ENCODE data around the gene SEC22A. TPM values are rescaled to one million over a fixed set of nuclear protein-coding genes. Genes with fewer than 3 reads are reported as not detected.

The SEC22A gene
- total and polyA plus RNA-seq, 4 donors: 6.9 to 47.7 (median 11.9) TPM

DNA sequence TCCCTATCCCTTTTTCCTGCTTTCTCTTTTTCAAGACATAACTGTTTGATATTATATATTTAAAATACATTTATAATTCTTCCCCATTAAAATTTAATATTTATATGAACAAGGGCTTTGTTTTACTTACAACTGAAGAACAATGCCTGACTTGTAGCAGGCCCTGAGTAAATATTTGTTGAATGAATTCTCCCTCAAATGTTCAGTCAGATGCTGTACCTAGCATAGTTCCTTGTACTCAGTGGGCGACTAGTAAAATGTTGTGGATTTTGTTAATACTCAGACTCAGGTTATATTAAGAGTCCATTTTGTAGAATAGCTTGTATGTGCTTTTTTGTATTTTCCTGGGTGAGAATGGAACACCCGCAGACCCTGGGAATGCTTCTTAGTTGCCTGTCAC lies 69.1 kb downstream of the SEC22A start:
- Histone ChIP-seq H3K4me3 (no peak overlapping the region), H3K27ac (ENCODE audit: low read depth in 1 of 2, low read length in 1 of 2) (no peak overlapping the region), H3K27me3 (ENCODE audit: control insufficient read depth in 3 of 3, insufficient read depth in 3 of 3, low read length in 2 of 3) (no peaks in the 10 kb centered on the region), H3K9ac (ENCODE audit: insufficient read depth in 1 of 2, low read length in 2 of 2) (no peak overlapping the region), H3K9me3 (ENCODE audit: control insufficient read depth in 4 of 4, insufficient read depth in 3 of 4, low read length in 3 of 4) (no peaks in the 10 kb centered on the region), H3K4me1 (ENCODE audit: control insufficient read depth in 5 of 5, insufficient read depth in 5 of 5, low read length in 5 of 5) (peaks cover 0 to 4% (median 0%) of the 10 kb centered on the region in 5 donors), H3K36me3 (ENCODE audit: control insufficient read depth in 4 of 4, insufficient read depth in 4 of 4, low read length in 4 of 4) (peaks cover 0 to 8% (median 3%) of the 10 kb centered on the region in 4 donors)
- WGBS, 2 donors: 92 to 96% methylated on average over 2 of the region's 2 CpGs
- TF ChIP-seq, protein P1, sequence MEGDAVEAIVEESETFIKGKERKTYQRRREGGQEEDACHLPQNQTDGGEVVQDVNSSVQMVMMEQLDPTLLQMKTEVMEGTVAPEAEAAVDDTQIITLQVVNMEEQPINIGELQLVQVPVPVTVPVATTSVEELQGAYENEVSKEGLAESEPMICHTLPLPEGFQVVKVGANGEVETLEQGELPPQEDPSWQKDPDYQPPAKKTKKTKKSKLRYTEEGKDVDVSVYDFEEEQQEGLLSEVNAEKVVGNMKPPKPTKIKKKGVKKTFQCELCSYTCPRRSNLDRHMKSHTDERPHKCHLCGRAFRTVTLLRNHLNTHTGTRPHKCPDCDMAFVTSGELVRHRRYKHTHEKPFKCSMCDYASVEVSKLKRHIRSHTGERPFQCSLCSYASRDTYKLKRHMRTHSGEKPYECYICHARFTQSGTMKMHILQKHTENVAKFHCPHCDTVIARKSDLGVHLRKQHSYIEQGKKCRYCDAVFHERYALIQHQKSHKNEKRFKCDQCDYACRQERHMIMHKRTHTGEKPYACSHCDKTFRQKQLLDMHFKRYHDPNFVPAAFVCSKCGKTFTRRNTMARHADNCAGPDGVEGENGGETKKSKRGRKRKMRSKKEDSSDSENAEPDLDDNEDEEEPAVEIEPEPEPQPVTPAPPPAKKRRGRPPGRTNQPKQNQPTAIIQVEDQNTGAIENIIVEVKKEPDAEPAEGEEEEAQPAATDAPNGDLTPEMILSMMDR (IDR thresholded peaks at IDR 0.05; ENCODE audit: control extremely low read depth, extremely low read depth): no peak
- DNase-seq (no peak), ATAC-seq (ENCODE audit: insufficient read depth, low FRiP score) (no peak)

DNA sequence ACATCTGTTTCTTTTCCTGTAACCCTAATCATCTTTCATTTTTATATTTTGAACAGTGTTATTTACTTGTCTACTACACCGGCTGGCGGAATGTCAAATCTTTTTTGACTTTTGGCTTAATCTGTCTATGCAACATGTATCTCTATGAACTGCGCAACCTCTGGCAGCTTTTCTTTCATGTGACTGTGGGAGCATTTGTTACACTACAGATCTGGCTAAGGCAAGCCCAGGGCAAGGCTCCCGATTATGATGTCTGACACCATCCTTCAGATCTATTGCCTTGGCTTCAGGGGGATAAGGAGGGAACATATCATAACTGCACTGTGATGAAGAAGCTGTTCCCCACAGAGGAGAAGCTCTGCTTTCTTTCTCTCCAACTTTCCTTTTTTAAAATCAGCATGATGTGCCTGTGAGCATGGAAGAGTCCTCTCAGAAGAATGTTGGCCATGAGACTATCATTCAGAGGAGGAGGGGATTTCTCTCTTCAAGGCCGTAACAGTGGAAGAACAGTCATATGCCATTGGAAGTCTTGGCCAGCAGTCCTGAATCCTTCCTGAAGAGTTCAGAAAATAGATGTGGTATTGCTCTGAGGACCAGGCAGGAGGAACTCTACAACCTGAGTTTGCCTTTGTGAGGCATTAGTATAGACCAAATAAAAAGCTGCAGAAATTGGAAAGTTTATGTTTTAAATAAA lies 69.9 kb downstream of the SEC22A start:
- no peaks in the 10 kb centered on the region for H3K9me3 ChIP-seq (ENCODE audit: control insufficient read depth in 4 of 4, insufficient read depth in 3 of 4, low read length in 3 of 4)
- 66 to 72% methylated on average over 5 of the region's 5 CpGs for WGBS, 2 donors

DNA sequence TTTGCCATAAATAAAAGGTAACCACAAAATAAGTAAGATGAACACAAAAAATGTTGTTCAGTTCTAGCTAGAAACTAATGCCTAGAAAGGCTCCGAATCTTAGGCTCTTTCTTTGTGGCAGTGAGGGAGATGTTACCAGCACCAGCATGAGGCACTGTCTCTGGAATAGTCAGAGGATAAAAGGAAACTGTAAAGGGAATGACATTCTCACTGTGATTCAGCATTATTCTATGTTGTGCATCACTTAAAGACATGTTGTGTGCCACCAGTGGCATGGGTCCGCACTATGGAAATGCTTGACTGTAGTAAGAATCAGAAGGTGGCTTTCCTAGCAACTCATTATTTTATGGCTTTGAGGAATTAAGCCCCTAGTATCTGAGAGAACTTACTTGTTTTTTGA lies 70.8 kb downstream of the SEC22A start:
- no peak for DNase-seq
- H3K27me3 ChIP-seq (ENCODE audit: control insufficient read depth in 3 of 3, insufficient read depth in 3 of 3, low read length in 2 of 3): no peaks in the 10 kb centered on the region
- 97 to 98% methylated on average over 2 of the region's 2 CpGs for WGBS, 2 donors
- H3K36me3 ChIP-seq (ENCODE audit: control insufficient read depth in 4 of 4, insufficient read depth in 4 of 4, low read length in 4 of 4): peaks cover 0 to 8% (median 3%) of the 10 kb centered on the region in 4 donors
- H3K4me1 ChIP-seq (ENCODE audit: control insufficient read depth in 5 of 5, insufficient read depth in 5 of 5, low read length in 5 of 5): peaks cover 0 to 7% (median 3%) of the 10 kb centered on the region in 5 donors
- H3K9me3 ChIP-seq (ENCODE audit: control insufficient read depth in 4 of 4, insufficient read depth in 3 of 4, low read length in 3 of 4): no peaks in the 10 kb centered on the region
- H3K9ac ChIP-seq (ENCODE audit: insufficient read depth in 1 of 2, low read length in 2 of 2): no peak overlapping the region
- no peak overlapping the region for H3K27ac ChIP-seq (ENCODE audit: low read depth in 1 of 2, low read length in 1 of 2)
- no peak for ATAC-seq (ENCODE audit: insufficient read depth, low FRiP score)
- no peak overlapping the region for H3K4me3 ChIP-seq
- TF ChIP-seq, protein P1 (IDR thresholded peaks at IDR 0.05; ENCODE audit: control extremely low read depth, extremely low read depth): no peak

More for the DNA sequence above, 69.9 kb downstream of the SEC22A start:
- H3K4me1 ChIP-seq (ENCODE audit: control insufficient read depth in 5 of 5, insufficient read depth in 5 of 5, low read length in 5 of 5): peaks cover 0 to 4% (median 0%) of the 10 kb centered on the region in 5 donors
- H3K9ac ChIP-seq (ENCODE audit: insufficient read depth in 1 of 2, low read length in 2 of 2): no peak overlapping the region
- TF ChIP-seq, protein P1 (IDR thresholded peaks at IDR 0.05; ENCODE audit: control extremely low read depth, extremely low read depth): no peak
- no peaks in the 10 kb centered on the region for H3K27me3 ChIP-seq (ENCODE audit: control insufficient read depth in 3 of 3, insufficient read depth in 3 of 3, low read length in 2 of 3)
- no peak for ATAC-seq (ENCODE audit: insufficient read depth, low FRiP score)
- H3K36me3 ChIP-seq (ENCODE audit: control insufficient read depth in 4 of 4, insufficient read depth in 4 of 4, low read length in 4 of 4): peaks cover 0 to 8% (median 3%) of the 10 kb centered on the region in 4 donors
- peak in 1 of 3 donors; percentile 18 for DNase-seq
- H3K4me3 ChIP-seq: no peak overlapping the region
- no peak overlapping the region for H3K27ac ChIP-seq (ENCODE audit: low read depth in 1 of 2, low read length in 1 of 2)

Data from lung (tissue), 12 donors.